GM18873 (cell line): ENCODE results near the gene WBP2NL.

Experiments
- ATAC-seq: cut with Tn5 transposase; IDR thresholded peaks from one replicate; pipeline ENCODE4 v1.9.1; 2021; ENCODE audit warnings: mild to moderate bottlenecking, moderate library complexity, moderate number of reproducible peaks; ENCODE audit not compliant: unreplicated experiment, low FRiP score

WBP2NL gene

DNA sequence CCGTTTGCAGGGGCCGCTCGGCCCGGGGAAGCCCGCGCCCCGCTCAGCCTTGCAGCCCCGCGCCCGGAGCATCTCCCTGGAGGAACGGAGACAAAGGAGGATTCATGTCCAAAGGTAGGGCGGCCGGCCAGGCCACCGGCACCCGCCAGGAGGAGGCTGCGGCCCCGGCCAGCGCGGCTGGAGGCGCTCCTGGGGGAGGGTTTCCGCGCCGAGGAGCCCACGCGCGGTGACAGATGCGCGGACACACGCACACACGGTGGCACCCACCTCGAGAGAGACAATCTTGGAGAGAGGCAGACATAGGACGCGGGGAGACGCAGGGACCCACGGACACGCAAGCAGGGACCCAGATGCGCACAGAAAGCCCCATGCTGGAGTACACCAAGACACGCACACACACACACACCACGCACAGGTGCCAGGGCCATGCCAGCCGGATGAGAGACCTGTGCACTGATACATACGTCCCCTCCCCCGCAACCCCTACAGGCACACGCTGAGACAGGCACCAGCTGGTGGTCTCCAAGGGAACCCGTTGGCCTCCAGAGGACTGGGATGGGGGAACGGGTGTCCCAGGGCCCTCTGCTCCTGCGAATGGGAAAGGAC, 21.5 kb upstream of the WBP2NL start:
- no peak for ATAC-seq

DNA sequence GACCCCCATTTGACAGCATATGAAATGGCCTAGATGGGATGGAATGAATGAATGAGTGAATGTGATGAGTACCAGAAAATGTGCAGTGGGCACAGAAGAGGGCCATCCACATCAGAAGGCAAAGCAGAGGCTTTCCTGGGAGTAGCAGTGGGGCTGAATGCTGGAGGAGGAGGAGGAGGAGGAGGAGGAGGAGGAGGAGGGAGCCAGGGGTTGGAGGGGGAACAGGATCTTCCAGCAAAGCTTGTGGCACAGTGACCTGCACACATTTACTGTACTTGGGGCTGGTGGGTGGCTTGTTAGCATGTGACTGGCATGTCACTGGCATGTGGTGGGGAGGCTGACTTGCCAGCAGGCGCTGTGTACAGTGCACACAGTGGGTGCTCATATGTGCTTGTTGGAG, 19.9 kb upstream of the WBP2NL start:
- ATAC-seq: no peak

GRCh38 chr22:41979423-41980250, 19.0 kb upstream of the WBP2NL start:
- no peak for ATAC-seq

- ATAC-seq: no peak
Measured at GRCh38 chr22:41982865-41983264, 15.7 kb upstream of the WBP2NL start.

GRCh38 chr22:41983513-41984405, 14.8 kb upstream of the WBP2NL start:
- ATAC-seq: no peak

GRCh38 chr22:41987276-41987675, 11.3 kb upstream of the WBP2NL start:
- no peak for ATAC-seq

GRCh38 chr22:41989246-41989645, 9.3 kb upstream of the WBP2NL start:
- ATAC-seq: no peak

DNA sequence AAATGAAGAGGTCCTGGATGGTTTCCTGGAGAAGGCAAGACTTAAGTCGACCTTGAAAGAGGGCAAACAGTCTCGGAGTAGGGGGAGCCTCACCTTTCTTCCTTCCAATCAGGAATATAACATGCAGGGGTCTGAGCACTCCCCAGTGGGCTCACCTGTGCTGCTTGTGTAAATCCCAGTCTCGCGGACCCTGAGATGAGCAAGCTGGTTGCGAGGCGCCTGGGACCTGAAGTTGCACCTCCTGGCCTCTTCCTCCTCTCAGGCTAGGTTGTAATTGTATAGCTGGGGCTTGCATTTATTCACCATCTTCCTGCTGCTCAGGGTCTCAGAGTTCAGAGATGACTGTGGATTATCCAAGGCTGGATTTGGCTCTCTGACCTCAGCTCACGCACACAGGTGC, 7.5 kb upstream of the WBP2NL start:
- ATAC-seq: no peak

GRCh38 chr22:41992496-41992895, 6.1 kb upstream of the WBP2NL start:
- ATAC-seq: no peak

- ATAC-seq: no peak
Measured at GRCh38 chr22:41995211-41995610, 3.4 kb upstream of the WBP2NL start.

GRCh38 chr22:41996826-41997225, 1.8 kb upstream of the WBP2NL start:
- no peak for ATAC-seq

DNA sequence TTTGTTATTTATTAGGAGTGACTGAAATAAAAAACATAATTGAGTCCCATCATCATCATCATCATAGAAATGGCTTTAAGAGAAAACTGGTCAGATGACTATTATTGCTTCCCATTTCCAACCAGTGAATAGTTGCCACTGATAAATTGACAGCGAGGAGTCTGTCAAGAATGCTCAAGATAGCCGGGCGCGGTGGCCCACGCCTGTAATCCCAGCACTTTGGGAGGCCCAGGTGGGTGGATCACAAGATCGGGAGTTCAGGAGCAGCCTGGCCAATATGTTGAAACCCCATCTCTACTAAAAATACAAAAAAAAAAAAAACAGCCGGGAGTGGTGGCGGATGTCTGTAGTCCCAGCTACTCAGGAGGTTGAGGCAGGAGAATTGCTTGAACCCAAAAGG, 1.9 kb downstream of the WBP2NL start:
- no peak for ATAC-seq

GRCh38 chr22:42001121-42001520, 2.5 kb downstream of the WBP2NL start:
- no peak for ATAC-seq

GRCh38 chr22:42001706-42002105, 3.1 kb downstream of the WBP2NL start:
- no peak for ATAC-seq

GRCh38 chr22:42007922-42008321, 9.3 kb downstream of the WBP2NL start:
- ATAC-seq: no peak

- no peak for ATAC-seq
Measured at GRCh38 chr22:42010778-42011177, 12.2 kb downstream of the WBP2NL start.

- no peak for ATAC-seq
Measured at GRCh38 chr22:42013385-42013784, 14.8 kb downstream of the WBP2NL start.

GRCh38 chr22:42016111-42016510, 17.5 kb downstream of the WBP2NL start:
- no peak for ATAC-seq

DNA sequence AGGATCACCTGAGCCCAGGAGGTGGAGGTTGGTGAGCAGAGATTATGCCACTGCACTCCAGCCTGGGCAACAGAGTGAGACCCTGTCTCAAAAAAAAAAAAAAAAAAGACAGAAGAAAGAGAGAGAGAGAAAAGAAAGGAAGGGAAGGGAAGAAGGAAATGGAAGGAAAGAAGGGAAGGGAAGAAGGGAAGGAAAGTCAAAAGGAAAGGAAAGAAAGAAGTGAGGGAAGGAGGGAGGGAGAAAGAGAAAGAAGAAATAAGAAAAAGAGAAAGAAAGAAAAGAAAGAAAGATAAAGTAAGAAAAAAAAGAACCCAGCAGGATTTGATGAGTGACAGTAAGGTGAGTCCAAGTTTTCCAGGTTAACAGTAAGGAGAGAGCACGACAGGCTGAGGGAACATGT, 19.6 kb downstream of the WBP2NL start:
- no peak for ATAC-seq

- ATAC-seq: no peak
Measured at GRCh38 chr22:42021571-42021970, 23.0 kb downstream of the WBP2NL start.

DNA sequence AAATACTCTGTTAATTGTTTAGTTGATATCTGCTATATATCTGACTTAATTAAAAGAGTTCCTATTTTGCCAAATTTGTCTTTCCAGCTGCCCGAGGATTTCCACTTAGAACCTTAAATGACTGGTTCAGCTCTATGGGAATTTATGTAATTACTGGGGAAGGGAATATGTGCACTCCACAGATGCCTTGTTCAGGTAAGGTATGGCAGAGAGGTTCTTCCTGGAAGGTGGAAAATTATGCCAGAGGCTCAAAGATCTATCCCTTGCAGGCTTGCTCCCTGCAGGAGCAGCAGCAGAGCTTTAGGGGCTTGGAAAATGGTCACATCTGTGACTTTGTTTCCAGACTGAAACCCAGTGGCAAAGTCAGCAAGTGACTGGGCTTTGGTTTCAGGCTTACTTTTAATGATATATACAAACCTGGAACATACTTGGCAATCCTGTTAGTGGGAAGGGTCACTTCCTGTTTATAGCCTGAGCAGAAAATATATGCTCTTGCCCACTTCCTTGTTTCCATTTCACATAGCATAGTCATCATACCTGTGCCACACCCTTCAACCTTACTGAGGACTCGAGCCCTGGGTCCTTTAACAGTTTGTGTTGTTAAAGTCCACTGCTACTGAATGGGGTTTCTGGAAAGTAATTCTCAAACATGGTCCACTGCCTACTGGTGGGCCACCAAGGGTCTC, 23.7 kb downstream of the WBP2NL start:
- ATAC-seq: no peak
